ENCODE data around the gene PIP5K1B.

The PIP5K1B gene

DNA sequence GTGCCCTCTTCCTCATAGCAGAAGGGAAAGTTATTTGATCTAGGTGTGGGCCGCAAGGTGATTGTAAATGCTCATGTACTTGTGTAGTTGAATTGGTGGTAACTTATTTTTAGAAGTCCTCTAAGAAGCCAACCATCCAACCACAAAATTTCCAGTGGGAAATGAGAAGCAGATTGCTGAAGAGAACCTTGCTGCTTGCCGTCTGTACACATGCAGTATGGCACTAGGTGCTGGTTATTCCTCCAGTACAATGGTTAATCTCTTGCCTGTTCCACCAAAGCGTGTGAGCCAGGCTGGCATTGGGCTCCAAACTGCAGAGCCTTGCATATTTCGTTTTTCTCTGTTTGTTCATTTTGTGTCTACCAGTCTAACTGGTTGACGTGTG, 28.0 kb downstream of the PIP5K1B start:
- Histone ChIP-seq H3K9ac (ENCODE audit: low read depth, low read length) (no peak overlapping the region), H3K4me2 (ENCODE audit: insufficient read depth, low read length) (no peak overlapping the region), H4K20me1 (ENCODE audit: insufficient read depth, low read length) (no peaks in the 10 kb centered on the region), H2AFZ (ENCODE audit: low read depth, low read length) (no peak overlapping the region), H3K79me2 (ENCODE audit: insufficient read depth, low read length) (no peaks in the 10 kb centered on the region), H3K4me3 (ENCODE audit: low read depth in 1 of 2, low read length in 2 of 2) (no peak overlapping the region), H3K9me3 (ENCODE audit: insufficient read depth, low read length, severe bottlenecking) (no peaks in the 10 kb centered on the region), H3K4me1 (ENCODE audit: insufficient read depth, low read length) (no peaks in the 10 kb centered on the region), H3K36me3 (ENCODE audit: insufficient read depth, low read length) (no peaks in the 10 kb centered on the region), H3K27ac (ENCODE audit: low read length) (no peak overlapping the region), H3K27me3 (ENCODE audit: insufficient read depth, low read length, poor library complexity) (no peaks in the 10 kb centered on the region)
- ATAC-seq (ENCODE audit: insufficient read depth, low read depth) (no peak), DNase-seq (no peak)
- TF ChIP-seq, protein P1, sequence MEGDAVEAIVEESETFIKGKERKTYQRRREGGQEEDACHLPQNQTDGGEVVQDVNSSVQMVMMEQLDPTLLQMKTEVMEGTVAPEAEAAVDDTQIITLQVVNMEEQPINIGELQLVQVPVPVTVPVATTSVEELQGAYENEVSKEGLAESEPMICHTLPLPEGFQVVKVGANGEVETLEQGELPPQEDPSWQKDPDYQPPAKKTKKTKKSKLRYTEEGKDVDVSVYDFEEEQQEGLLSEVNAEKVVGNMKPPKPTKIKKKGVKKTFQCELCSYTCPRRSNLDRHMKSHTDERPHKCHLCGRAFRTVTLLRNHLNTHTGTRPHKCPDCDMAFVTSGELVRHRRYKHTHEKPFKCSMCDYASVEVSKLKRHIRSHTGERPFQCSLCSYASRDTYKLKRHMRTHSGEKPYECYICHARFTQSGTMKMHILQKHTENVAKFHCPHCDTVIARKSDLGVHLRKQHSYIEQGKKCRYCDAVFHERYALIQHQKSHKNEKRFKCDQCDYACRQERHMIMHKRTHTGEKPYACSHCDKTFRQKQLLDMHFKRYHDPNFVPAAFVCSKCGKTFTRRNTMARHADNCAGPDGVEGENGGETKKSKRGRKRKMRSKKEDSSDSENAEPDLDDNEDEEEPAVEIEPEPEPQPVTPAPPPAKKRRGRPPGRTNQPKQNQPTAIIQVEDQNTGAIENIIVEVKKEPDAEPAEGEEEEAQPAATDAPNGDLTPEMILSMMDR (IDR thresholded peaks at IDR 0.05; ENCODE audit: borderline replicate concordance, extremely low read depth, low read length, poor library complexity, severe bottlenecking): no peak
- TF ChIP-seq EZH2 (IDR thresholded peaks at IDR 0.05; ENCODE audit: borderline replicate concordance, low read depth, low read length, severe bottlenecking): no peak

DNA sequence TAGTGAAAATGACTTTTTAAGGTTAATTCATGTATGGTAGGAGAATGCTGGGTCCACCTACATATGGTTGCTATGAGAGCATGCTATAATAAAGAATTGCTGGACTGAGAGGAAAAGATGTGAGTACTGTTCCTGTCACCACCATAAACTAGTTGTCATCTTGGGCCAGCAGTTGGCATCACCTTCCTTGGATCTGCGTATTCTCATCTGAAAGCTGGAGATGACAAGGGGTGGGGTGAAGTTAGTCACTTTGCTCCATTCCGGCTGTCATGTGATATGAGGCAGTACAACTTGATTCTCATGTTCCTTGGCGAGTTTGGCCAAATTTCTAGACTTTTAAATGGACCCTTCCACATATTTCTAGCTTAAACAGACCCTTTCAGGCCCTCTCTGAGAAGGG, 33.3 kb downstream of the PIP5K1B start:
- Histone ChIP-seq H3K27ac (ENCODE audit: low read length) (no peak overlapping the region), H2AFZ (ENCODE audit: low read depth, low read length) (no peak overlapping the region), H3K4me2 (ENCODE audit: insufficient read depth, low read length) (no peak overlapping the region), H3K36me3 (ENCODE audit: insufficient read depth, low read length) (no peaks in the 10 kb centered on the region), H3K9me3 (ENCODE audit: insufficient read depth, low read length, severe bottlenecking) (no peaks in the 10 kb centered on the region), H4K20me1 (ENCODE audit: insufficient read depth, low read length) (no peaks in the 10 kb centered on the region), H3K79me2 (ENCODE audit: insufficient read depth, low read length) (no peaks in the 10 kb centered on the region), H3K4me1 (ENCODE audit: insufficient read depth, low read length) (no peaks in the 10 kb centered on the region), H3K9ac (ENCODE audit: low read depth, low read length) (no peak overlapping the region), H3K4me3 (ENCODE audit: low read depth in 1 of 2, low read length in 2 of 2) (no peak overlapping the region), H3K27me3 (ENCODE audit: insufficient read depth, low read length, poor library complexity) (peaks cover 4% of the 10 kb centered on the region)
- DNase-seq (no peak), ATAC-seq (ENCODE audit: insufficient read depth, low read depth) (no peak)
- TF ChIP-seq, protein P1 (IDR thresholded peaks at IDR 0.05; ENCODE audit: borderline replicate concordance, extremely low read depth, low read length, poor library complexity, severe bottlenecking): no peak

- Histone ChIP-seq H2AFZ (ENCODE audit: low read depth, low read length) (no peak overlapping the region), H3K9ac (ENCODE audit: low read depth, low read length) (no peak overlapping the region)
Measured at GRCh38 chr9:68739621-68740174, 34.7 kb downstream of the PIP5K1B start.

More at GRCh38 chr9:68739621-68740174, 34.7 kb downstream of the PIP5K1B start:
- no peak overlapping the region for H3K27ac ChIP-seq (ENCODE audit: low read length)
- peaks cover 4% of the 10 kb centered on the region for H3K27me3 ChIP-seq (ENCODE audit: insufficient read depth, low read length, poor library complexity)
- H3K4me2 ChIP-seq (ENCODE audit: insufficient read depth, low read length): no peak overlapping the region
- TF ChIP-seq EZH2 (IDR thresholded peaks at IDR 0.05; ENCODE audit: borderline replicate concordance, low read depth, low read length, severe bottlenecking): no peak
- TF ChIP-seq, protein P1 (IDR thresholded peaks at IDR 0.05; ENCODE audit: borderline replicate concordance, extremely low read depth, low read length, poor library complexity, severe bottlenecking): no peak
- no peaks in the 10 kb centered on the region for H4K20me1 ChIP-seq (ENCODE audit: insufficient read depth, low read length)
- H3K4me3 ChIP-seq (ENCODE audit: low read depth in 1 of 2, low read length in 2 of 2): no peak overlapping the region
- H3K36me3 ChIP-seq (ENCODE audit: insufficient read depth, low read length): no peaks in the 10 kb centered on the region
- DNase-seq (no peak), ATAC-seq (ENCODE audit: insufficient read depth, low read depth) (no peak)
- no peaks in the 10 kb centered on the region for H3K4me1 ChIP-seq (ENCODE audit: insufficient read depth, low read length)
- no peaks in the 10 kb centered on the region for H3K79me2 ChIP-seq (ENCODE audit: insufficient read depth, low read length)
- H3K9me3 ChIP-seq (ENCODE audit: insufficient read depth, low read length, severe bottlenecking): no peaks in the 10 kb centered on the region
